ENCODE measurements around the gene PRSS1.
A peak's percentile ranks its signal among the peaks of the same experiment; 100 is the strongest.

Gene PRSS1

GRCh38 chr7:142796501-142797390 lies 47.5 kb downstream of the PRSS1 start:
- DNase-seq, result peak; percentile 40

- peak; percentile 58 for DNase-seq
These were observed 48.4 kb downstream of the PRSS1 start for GRCh38 chr7:142797391-142798377.

- DNase-seq, result peak; percentile 71
These were observed 49.5 kb downstream of the PRSS1 start for GRCh38 chr7:142798451-142799436.

- peak; percentile 36 for DNase-seq
These were observed 50.2 kb downstream of the PRSS1 start for GRCh38 chr7:142799437-142799835.

- DNase-seq, result peak; percentile 65
These were observed 50.8 kb downstream of the PRSS1 start for GRCh38 chr7:142800088-142800487.

GRCh38 chr7:142800699-142801260 lies 51.5 kb downstream of the PRSS1 start:
- peak; percentile 22 for DNase-seq

GRCh38 chr7:142801601-142802295 lies 52.5 kb downstream of the PRSS1 start:
- peak; percentile 25 for DNase-seq

GRCh38 chr7:142802301-142802700 lies 53.0 kb downstream of the PRSS1 start:
- no peak for DNase-seq

All from CD4-positive, alpha-beta T cell treated with Interleukin-10 for 1 hour (primary cell).